Measurements from ENCODE around the gene UPK1B.

UPK1B gene

GRCh38 chr3:119220970-119221667 is 47.7 kb downstream of the UPK1B start:
- H3K9me3 ChIP-seq (ENCODE audit: severe bottlenecking) = no peaks in the 10 kb centered on the region
- ATAC-seq (ENCODE audit: low read depth) (no peak), DNase-seq (ENCODE audit: low spot score) (no peak)
- no peak overlapping the region for H3K27ac ChIP-seq (ENCODE audit: poor library complexity, severe bottlenecking)
- H3K27me3 ChIP-seq (ENCODE audit: insufficient read depth, poor library complexity, severe bottlenecking) = no peaks in the 10 kb centered on the region
- H3K4me1 ChIP-seq (ENCODE audit: insufficient read depth, poor library complexity, severe bottlenecking) = no peaks in the 10 kb centered on the region
- no peak for TF ChIP-seq CTCF (IDR thresholded peaks at IDR 0.05; ENCODE audit: poor library complexity, severe bottlenecking)
- H3K36me3 ChIP-seq (ENCODE audit: low read depth) = peaks cover 30% of the 10 kb centered on the region
- no peak overlapping the region for H3K4me3 ChIP-seq (ENCODE audit: severe bottlenecking)

GRCh38 chr3:119221779-119222320 is 48.5 kb downstream of the UPK1B start:
- Histone ChIP-seq H3K9me3 (ENCODE audit: severe bottlenecking) (no peaks in the 10 kb centered on the region), H3K4me3 (ENCODE audit: severe bottlenecking) (no peak overlapping the region), H3K27me3 (ENCODE audit: insufficient read depth, poor library complexity, severe bottlenecking) (no peaks in the 10 kb centered on the region), H3K4me1 (ENCODE audit: insufficient read depth, poor library complexity, severe bottlenecking) (no peaks in the 10 kb centered on the region), H3K27ac (ENCODE audit: poor library complexity, severe bottlenecking) (no peak overlapping the region), H3K36me3 (ENCODE audit: low read depth) (peaks cover 31% of the 10 kb centered on the region)
- TF ChIP-seq CTCF (IDR thresholded peaks at IDR 0.05; ENCODE audit: poor library complexity, severe bottlenecking) = no peak
- no peak for DNase-seq (ENCODE audit: low spot score)
- no peak for ATAC-seq (ENCODE audit: low read depth)

- Histone ChIP-seq H3K4me1 (ENCODE audit: insufficient read depth, poor library complexity, severe bottlenecking) (no peaks in the 10 kb centered on the region), H3K27me3 (ENCODE audit: insufficient read depth, poor library complexity, severe bottlenecking) (no peaks in the 10 kb centered on the region), H3K9me3 (ENCODE audit: severe bottlenecking) (no peaks in the 10 kb centered on the region), H3K4me3 (ENCODE audit: severe bottlenecking) (no peak overlapping the region), H3K27ac (ENCODE audit: poor library complexity, severe bottlenecking) (no peak overlapping the region), H3K36me3 (ENCODE audit: low read depth) (peaks cover 31% of the 10 kb centered on the region)
- TF ChIP-seq CTCF (IDR thresholded peaks at IDR 0.05; ENCODE audit: poor library complexity, severe bottlenecking) = no peak
- DNase-seq (ENCODE audit: low spot score) (no peak), ATAC-seq (ENCODE audit: low read depth) (no peak)
These were observed 49.0 kb downstream of the UPK1B start for GRCh38 chr3:119222391-119222790.

GRCh38 chr3:119223511-119223910 is 50.1 kb downstream of the UPK1B start:
- Histone ChIP-seq H3K9me3 (ENCODE audit: severe bottlenecking) (no peaks in the 10 kb centered on the region), H3K4me1 (ENCODE audit: insufficient read depth, poor library complexity, severe bottlenecking) (no peaks in the 10 kb centered on the region), H3K27ac (ENCODE audit: poor library complexity, severe bottlenecking) (no peak overlapping the region), H3K36me3 (ENCODE audit: low read depth) (peaks cover 32% of the 10 kb centered on the region), H3K4me3 (ENCODE audit: severe bottlenecking) (no peak overlapping the region), H3K27me3 (ENCODE audit: insufficient read depth, poor library complexity, severe bottlenecking) (no peaks in the 10 kb centered on the region)
- no peak for ATAC-seq (ENCODE audit: low read depth)
- DNase-seq (ENCODE audit: low spot score) = no peak
- TF ChIP-seq CTCF (IDR thresholded peaks at IDR 0.05; ENCODE audit: poor library complexity, severe bottlenecking) = no peak

GRCh38 chr3:119225121-119225520 is 51.7 kb downstream of the UPK1B start:
- DNase-seq (ENCODE audit: low spot score) (no peak), ATAC-seq (ENCODE audit: low read depth) (no peak)
- no peaks in the 10 kb centered on the region for H3K9me3 ChIP-seq (ENCODE audit: severe bottlenecking)
- H3K36me3 ChIP-seq (ENCODE audit: low read depth) = peaks cover 38% of the 10 kb centered on the region
- H3K4me1 ChIP-seq (ENCODE audit: insufficient read depth, poor library complexity, severe bottlenecking) = no peaks in the 10 kb centered on the region
- H3K4me3 ChIP-seq (ENCODE audit: severe bottlenecking) = no peak overlapping the region
- no peak overlapping the region for H3K27ac ChIP-seq (ENCODE audit: poor library complexity, severe bottlenecking)
- TF ChIP-seq CTCF (IDR thresholded peaks at IDR 0.05; ENCODE audit: poor library complexity, severe bottlenecking) = no peak
- no peaks in the 10 kb centered on the region for H3K27me3 ChIP-seq (ENCODE audit: insufficient read depth, poor library complexity, severe bottlenecking)

Measured in RWPE2 (cell line).